IMR-90 (cell line): ENCODE measurements around the gene TBXAS1. TPM values are rescaled to one million over a fixed set of nuclear protein-coding genes. Genes with fewer than 3 reads are reported as not detected.

Source experiments
- ATAC-seq: fragments of 200-7000 bp; cut with Tn5 transposase; 2 replicates; pipeline ENCODE4 v1.9.1; 2020; ENCODE audit warnings: low read depth, mild to moderate bottlenecking, moderate library complexity
- BruUV-seq: library from RNA; stranded (reverse); fragments of 400-500 nt; replicated peaks from 2 replicates; lab custom pipeline; 2021; lab: Mats Ljungman, UMichigan
- CTCF ChIA-PET: fragments of 300-600 bp; formaldehyde crosslinking; extraction: SDS; loops from one replicate; lab custom pipeline; 2021; ENCODE audit warnings: antibody characterized with exemption; lab: Yijun Ruan, JAX
- POLR2A ChIA-PET: fragments of 300-600 bp; sonication (Branson Sonifier 250); formaldehyde crosslinking; loops from one replicate; lab custom pipeline; 2022; ENCODE audit warnings: antibody characterized with exemption; ENCODE audit not compliant: unreplicated experiment; lab: Charles Lee
- DNase-seq: peaks from one replicate; pipeline ENCODE4 v3.0.0; 2013
- H2AFZ ChIP-seq: replicated peaks from 2 replicates; pipeline ENCODE3; 2013; ENCODE audit warnings: low read length, mild to moderate bottlenecking; ENCODE audit not compliant: poor library complexity
- H2AK5ac ChIP-seq: 2 replicates; pipeline ENCODE4 v1.6.1; 2013; ENCODE audit warnings: low read depth, low read length, inconsistent platforms
- H2AK9ac ChIP-seq: replicated peaks from 2 replicates; pipeline ENCODE3; 2013; ENCODE audit warnings: mild to moderate bottlenecking, low read depth, low read length, moderate library complexity; ENCODE audit not compliant: poor library complexity
- H2BK120ac ChIP-seq: 2 replicates; pipeline ENCODE4 v1.6.1; 2013; ENCODE audit warnings: low read depth, low read length, inconsistent platforms
- H2BK15ac ChIP-seq: 3 replicates; pipeline ENCODE4 v1.6.1; 2013; ENCODE audit warnings: low read depth, low read length, inconsistent platforms
- H2BK20ac ChIP-seq: 2 replicates; pipeline ENCODE4 v1.6.1; 2013; ENCODE audit warnings: low read depth, mild to moderate bottlenecking, inconsistent platforms, low read length, moderate library complexity
- H2BK5ac ChIP-seq: 2 replicates; pipeline ENCODE4 v1.6.1; 2013; ENCODE audit warnings: mild to moderate bottlenecking, low read depth, low read length, inconsistent platforms; ENCODE audit not compliant: poor library complexity, severe bottlenecking
- H3K14ac ChIP-seq: replicated peaks from 2 replicates; pipeline ENCODE4 v1.6.1; 2013; ENCODE audit warnings: low read depth, low read length, inconsistent platforms
- H3K18ac ChIP-seq: 2 replicates; pipeline ENCODE4 v1.6.1; 2013; ENCODE audit warnings: low read depth, low read length, control low read depth
- H3K23ac ChIP-seq: 2 replicates; pipeline ENCODE4 v1.6.1; 2013; ENCODE audit warnings: low read depth, low read length, inconsistent platforms
- H3K27ac ChIP-seq: 2 replicates; pipeline ENCODE4 v1.5.1; 2013; ENCODE audit warnings: mild to moderate bottlenecking, control low read depth, low read length; ENCODE audit not compliant: insufficient read depth
- H3K27me3 ChIP-seq: 2 replicates; pipeline ENCODE4 v1.6.1; 2013; ENCODE audit warnings: low read length; ENCODE audit not compliant: control insufficient read depth, insufficient read depth
- H3K36me3 ChIP-seq: 2 replicates; pipeline ENCODE4 v1.6.1; 2013; ENCODE audit warnings: low read length, mixed read lengths; ENCODE audit not compliant: control insufficient read depth, insufficient read depth
- H3K4ac ChIP-seq: 2 replicates; pipeline ENCODE4 v1.6.1; 2013; ENCODE audit warnings: low read depth, low read length, inconsistent platforms
- H3K4me1 ChIP-seq: 2 replicates; pipeline ENCODE4 v1.6.1; 2013; ENCODE audit warnings: low read length, mixed read lengths; ENCODE audit not compliant: control insufficient read depth, insufficient read depth
- H3K4me2 ChIP-seq: 2 replicates; pipeline ENCODE4 v1.6.1; 2013; ENCODE audit warnings: low read depth, mild to moderate bottlenecking, control low read depth, low read length, moderate library complexity
- H3K4me3 ChIP-seq: 2 replicates; pipeline ENCODE4 v1.5.1; 2013; ENCODE audit warnings: low read depth, mild to moderate bottlenecking, control low read depth, low read length, moderate library complexity; ENCODE audit not compliant: insufficient read depth
- H3K56ac ChIP-seq: 2 replicates; pipeline ENCODE4 v1.6.1; 2013; ENCODE audit warnings: low read length, inconsistent platforms; ENCODE audit not compliant: insufficient read depth; ENCODE audit errors: extremely low read depth
- H3K79me1 ChIP-seq, 2 experiments: 2 replicates each; pipeline ENCODE4 v1.6.1; 2013; ENCODE audit warnings: low read length in 2 of 2, inconsistent platforms in 1 of 2, low read depth in 1 of 2
- H3K9ac ChIP-seq: 2 replicates; pipeline ENCODE4 v1.6.1; 2013; ENCODE audit warnings: low read depth, low read length, control low read depth
- H3K9me1 ChIP-seq: 2 replicates; pipeline ENCODE4 v1.6.1; 2013; ENCODE audit warnings: low read length, inconsistent platforms; ENCODE audit not compliant: insufficient read depth
- H3K9me3 ChIP-seq: 2 replicates; pipeline ENCODE4 v1.6.1; 2013; ENCODE audit warnings: low read length; ENCODE audit not compliant: control insufficient read depth, insufficient read depth
- H4K20me1 ChIP-seq: 2 replicates; pipeline ENCODE4 v1.6.1; 2013; ENCODE audit warnings: low read length, inconsistent platforms; ENCODE audit not compliant: insufficient read depth
- H4K5ac ChIP-seq: 2 replicates; pipeline ENCODE4 v1.6.1; 2013; ENCODE audit warnings: mild to moderate bottlenecking, low read depth, low read length, control low read depth
- H4K8ac ChIP-seq, 2 experiments: 2 replicates each; pipeline ENCODE4 v1.6.1; 2013; ENCODE audit warnings: low read depth in 2 of 2, low read length in 2 of 2, control low read depth in 1 of 2, inconsistent platforms in 1 of 2
- H4K91ac ChIP-seq: 2 replicates; pipeline ENCODE4 v1.6.1; 2013; ENCODE audit warnings: low read depth, low read length, inconsistent platforms; ENCODE audit not compliant: insufficient read depth
- BHLHE40 ChIP-seq: fragments of 150-350 bp; IDR thresholded peaks from 2 replicates; pipeline ENCODE4 v1.6.1; 2016; ENCODE audit warnings: mild to moderate bottlenecking, low read depth, low read length
- CHD1 ChIP-seq: IDR thresholded peaks from 2 replicates; pipeline ENCODE4 v1.6.1; 2012; ENCODE audit warnings: low read depth, low read length, improper control_type of control experiment
- ELK1 ChIP-seq: fragments of 150-350 bp; IDR thresholded peaks from 2 replicates; pipeline ENCODE4 v1.6.1; 2016; ENCODE audit warnings: low read depth, mild to moderate bottlenecking, low read length, moderate library complexity, borderline replicate concordance
- FOS ChIP-seq: fragments of 150-350 bp; IDR thresholded peaks from 2 replicates; pipeline ENCODE4 v1.6.1; 2016; ENCODE audit warnings: low read depth, low read length
- MAFK ChIP-seq: IDR thresholded peaks from 2 replicates; pipeline ENCODE4 v1.6.1; 2012; ENCODE audit warnings: low read depth, low read length, improper control_type of control experiment
- MAZ ChIP-seq: IDR thresholded peaks from 2 replicates; pipeline ENCODE4 v1.6.1; 2012; ENCODE audit warnings: low read depth, mild to moderate bottlenecking, low read length, improper control_type of control experiment, moderate library complexity, borderline replicate concordance
- NFE2L2 ChIP-seq: fragments of 150-350 bp; IDR thresholded peaks from 2 replicates; pipeline ENCODE4 v1.6.1; 2016; ENCODE audit warnings: low read depth, mild to moderate bottlenecking, low read length
- RAD21 ChIP-seq: IDR thresholded peaks from 2 replicates; pipeline ENCODE4 v1.6.1; 2012; ENCODE audit warnings: low read length, improper control_type of control experiment
- USF2 ChIP-seq: fragments of 150-350 bp; IDR thresholded peaks from 2 replicates; pipeline ENCODE4 v1.6.1; 2017; ENCODE audit warnings: mild to moderate bottlenecking, antibody characterized with exemption, low read length, low read depth
- WGBS, 2 experiments: methylation state at CpG; one replicate each; pipeline versions ENCODE4 v1.1.5 to v1.1.7; 2013; ENCODE audit warnings: missing lambda C conversion rate in 2 of 2; ENCODE audit not compliant: insufficient read length in 1 of 2; ENCODE audit errors: extremely low coverage in 2 of 2; 5-methylcytosine and 5-hydroxymethylcytosine counted together
- dilution Hi-C: fragments of 300-500 bp; cut with HindIII; formaldehyde crosslinking; loops from one replicate; pipeline ENCODE4 v1.14.3; 2018; ENCODE audit warnings: low sequenced_read_pairs; ENCODE audit not compliant: unreplicated experiment
- in situ Hi-C: fragments of 300-500 bp; cut with MboI; formaldehyde crosslinking; loops from 3 replicates; pipeline ENCODE4 v1.14.3; 2019; ENCODE audit warnings: low sequenced_read_pairs, inconsistent platforms, mixed read lengths
- intact Hi-C: fragments of 100-400 bp; cut with micrococcal nuclease; formaldehyde crosslinking; loops from 2 replicates; pipeline ENCODE4 v1.10.0; 2022
- polyA plus RNA-seq, 3 experiments: library from polyadenylated mRNA; depleted of rRNA; stranded (reverse); fragments of >200 nt; gene quantifications; 2 replicates each; pipeline ENCODE4 v1.2.3, GENCODE V29; 2012; ENCODE audit warnings: low replicate concordance in 1 of 3
- total RNA-seq: library from RNA; depleted of rRNA; stranded (reverse); fragments of >200 nt; gene quantifications from 2 replicates; pipeline ENCODE4 v1.2.3, GENCODE V29; 2012

TBXAS1 gene
- total and polyA plus RNA-seq, 2 of the 4 experiments (the other 2 are of a cell fraction), result 5.9 to 10.8 TPM

- Histone ChIP-seq H3K4ac (no peak overlapping the region), H3K27ac (no peak overlapping the region), H3K27me3 (no peaks in the 10 kb centered on the region; the same call in 1 of the 2 replicates), H3K9me3 (no peaks in the 10 kb centered on the region), H3K4me3 (no peak overlapping the region), H3K18ac (no peak overlapping the region), H4K8ac (no peak overlapping the region), H4K20me1 (no peaks in the 10 kb centered on the region), H4K91ac (no peak overlapping the region), H3K23ac (no peak overlapping the region), H4K5ac (no peak overlapping the region), H2BK20ac (no peak overlapping the region), H3K9me1 (peaks cover 4% of the 10 kb centered on the region), H3K36me3 (peaks cover 11% of the 10 kb centered on the region; the same call in 1 of the 2 replicates), H3K9ac (no peak overlapping the region), H2BK15ac (no peak overlapping the region), H3K79me1 (no peaks in the 10 kb centered on the region), H2BK120ac (no peak overlapping the region), H3K14ac (no peak overlapping the region), H2AFZ (no peak overlapping the region), H2AK5ac (no peak overlapping the region), H3K56ac (no peak overlapping the region), H2BK5ac (no peak overlapping the region), H3K4me2 (no peak overlapping the region), H2AK9ac (no peak overlapping the region), H3K4me1 (no peaks in the 10 kb centered on the region)
- no peak for DNase-seq
- POLR2A ChIA-PET, result no interaction called here
- CTCF ChIA-PET, result no interaction called here
- no CpG with 5 or more reads among the region's 8 CpGs for WGBS, 2 experiments
- no peak for TF ChIP-seq ELK1
- no peak for TF ChIP-seq USF2
- TF ChIP-seq MAFK, result no peak
- TF ChIP-seq BHLHE40, result no peak
- TF ChIP-seq MAZ, result no peak
- TF ChIP-seq RAD21, result no peak
- TF ChIP-seq NFE2L2, result no peak
- TF ChIP-seq FOS, result no peak
- no peak for TF ChIP-seq CHD1
- no peak for ATAC-seq
- dilution Hi-C loops (no loop called here), in situ Hi-C loops (no loop called here), intact Hi-C loops (no loop called here)
- no TSS peak for BruUV-seq
Measured at GRCh38 chr7:140021603-140022002, 192.5 kb downstream of the TBXAS1 start.
